Activated naive CD4-positive, alpha-beta T cell treated with anti-CD3 and anti-CD28 coated beads for 36 hours (primary cell): Measurements from ENCODE around the gene HIPK3. TPM values are rescaled to one million over a fixed set of nuclear protein-coding genes. Genes with fewer than 3 reads are reported as not detected.

ENCODE experiments used
- CTCF ChIA-PET: fragments of 350-600 bp; sonication (Branson Sonifier 250); formaldehyde crosslinking; loops from one replicate; lab custom pipeline; 2021; ENCODE audit warnings: antibody characterized with exemption; lab: Charles Lee
- DNase-seq: peaks from one replicate; pipeline ENCODE4 v3.0.0-alpha.2; 2020
- H3K27ac Mint-ChIP-seq: one replicate; pipeline ENCODE4 v1.8.0; 2021; ENCODE audit warnings: mild to moderate bottlenecking, mixed read lengths
- H3K27me3 Mint-ChIP-seq: one replicate; pipeline ENCODE4 v1.8.0; 2021; ENCODE audit warnings: low read depth, mixed read lengths
- H3K36me3 Mint-ChIP-seq: one replicate; pipeline ENCODE4 v1.8.0; 2021; ENCODE audit warnings: low read depth, mixed read lengths
- H3K4me1 Mint-ChIP-seq: one replicate; pipeline ENCODE4 v1.8.0; 2021; ENCODE audit warnings: low read depth, mixed read lengths
- H3K4me3 Mint-ChIP-seq: one replicate; pipeline ENCODE4 v1.8.0; 2021; ENCODE audit warnings: mild to moderate bottlenecking, moderate library complexity, mixed read lengths
- H3K9me3 Mint-ChIP-seq: one replicate; pipeline ENCODE4 v1.8.0; 2021; ENCODE audit warnings: mixed read lengths
- intact Hi-C: fragments of 100-400 bp; cut with micrococcal nuclease; formaldehyde crosslinking; loops from one replicate; pipeline ENCODE4 v1.15.1; 2023
- total RNA-seq, 2 experiments: library from RNA; stranded (reverse); gene quantifications; one replicate each; pipeline ENCODE4 v1.2.3, GENCODE V29; 2021

The HIPK3 gene
- total RNA-seq, 2 experiments from 2014 or later, result 23.9 to 24.0 TPM

DNA sequence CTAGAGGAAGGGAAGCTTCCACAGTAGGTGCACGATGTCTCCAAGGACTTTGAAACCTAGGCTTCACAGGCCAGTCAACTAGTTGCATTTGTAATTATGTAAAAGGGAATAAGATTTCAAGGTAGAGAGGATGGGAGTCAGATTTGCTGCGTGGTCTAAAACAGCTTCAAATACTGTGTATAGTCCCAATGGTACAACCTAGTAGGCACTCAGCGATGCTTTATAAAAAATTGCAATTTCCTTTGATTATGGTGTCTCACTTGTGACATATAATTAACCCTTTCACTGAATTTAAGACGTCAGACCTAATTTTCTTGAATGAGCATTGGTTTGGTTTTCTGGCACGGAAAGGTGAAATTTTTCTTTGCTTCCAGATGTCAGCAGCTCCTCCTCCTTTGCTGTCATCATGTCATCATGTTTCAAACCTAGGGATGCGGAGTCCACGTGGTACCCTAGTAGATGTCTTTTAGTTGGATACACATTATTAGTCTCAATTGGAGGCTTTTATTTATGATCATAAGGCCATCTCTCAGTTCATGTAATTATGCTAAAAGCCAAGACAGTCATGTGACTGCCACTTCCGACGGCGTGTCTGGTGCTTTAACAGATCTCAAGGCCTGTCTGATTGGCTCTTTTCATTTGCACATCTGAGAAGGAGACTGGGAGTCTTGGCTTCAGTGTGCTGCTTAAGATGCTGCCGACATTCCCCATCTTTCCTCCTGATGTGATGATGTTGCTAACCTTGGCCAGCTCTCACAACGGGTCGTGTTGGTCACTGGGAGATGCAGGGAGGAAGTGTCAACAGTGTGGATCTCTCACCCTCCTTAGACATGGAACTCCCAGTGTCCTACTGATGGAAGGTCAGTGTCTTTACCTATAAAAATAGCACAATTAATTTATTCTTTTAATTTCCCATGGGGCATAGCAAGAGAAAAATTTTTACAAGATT is 134.0 kb downstream of the HIPK3 start:
- CTCF ChIA-PET, result interaction anchor here (1.1 kb wide), 1 partner anchor 439 kb away, joined by 3 read pairs; no protein-coding TSS in a partner anchor
- Mint-ChIP-seq H3K27ac (no peak overlapping the region), H3K4me3 (no peak overlapping the region), H3K9me3 (no peaks in the 10 kb centered on the region), H3K27me3 (peaks cover 4% of the 10 kb centered on the region), H3K36me3 (no peaks in the 10 kb centered on the region), H3K4me1 (no peaks in the 10 kb centered on the region)
- no peak for DNase-seq
- intact Hi-C loops, result no loop called here

DNA sequence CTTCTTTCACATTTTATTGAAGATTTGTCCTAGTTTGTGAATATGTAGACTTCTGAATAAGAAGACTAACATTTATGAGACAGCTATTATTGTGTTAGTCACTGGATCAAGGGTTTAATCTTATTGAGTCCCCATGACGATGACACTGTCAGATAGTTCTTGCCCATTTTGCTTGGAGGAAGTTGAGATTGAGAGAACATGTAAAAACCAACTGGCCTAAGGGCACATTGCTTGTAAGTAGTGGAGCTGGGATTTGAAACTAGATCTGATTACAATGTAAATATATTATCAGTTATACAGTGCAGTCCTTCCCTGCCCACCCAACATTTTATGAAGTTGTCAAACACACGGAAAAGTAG is 134.7 kb downstream of the HIPK3 start:
- Mint-ChIP-seq H3K27me3 (peaks cover 6% of the 10 kb centered on the region), H3K9me3 (no peaks in the 10 kb centered on the region)

DNA sequence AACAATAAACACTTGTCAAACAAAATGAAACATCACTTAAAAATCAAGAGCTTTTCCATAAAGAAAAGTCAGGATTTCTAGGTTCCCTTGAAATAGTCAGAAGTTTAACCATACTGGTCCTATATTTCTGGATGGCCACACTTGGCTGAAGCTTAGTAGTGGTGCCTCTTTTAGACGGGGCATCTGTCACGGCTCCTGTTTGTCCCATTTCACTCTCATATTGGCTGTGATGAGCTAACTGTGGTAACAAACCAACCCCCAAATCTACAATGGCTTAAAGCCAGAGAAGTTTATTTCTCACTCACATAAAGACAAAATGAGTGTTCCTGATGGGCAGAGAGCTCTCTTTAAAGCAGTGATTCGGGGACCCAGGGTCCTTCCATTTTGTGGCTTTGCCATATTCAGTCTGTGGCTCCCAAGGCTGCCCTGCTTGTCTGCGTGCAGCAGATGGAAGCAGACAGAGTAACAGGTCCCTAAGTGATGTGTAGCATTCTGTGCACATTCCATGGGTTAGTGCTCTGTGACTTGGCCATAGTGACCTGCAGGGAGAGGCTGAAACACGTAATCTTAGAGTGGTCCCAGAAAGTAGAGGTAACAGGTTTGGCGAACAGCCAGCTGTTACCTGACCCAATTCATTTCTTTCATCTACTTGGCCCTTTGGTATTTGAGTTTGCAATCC is 137.4 kb downstream of the HIPK3 start:
- Mint-ChIP-seq H3K36me3 (no peaks in the 10 kb centered on the region), H3K9me3 (no peaks in the 10 kb centered on the region), H3K4me3 (no peak overlapping the region), H3K27ac (no peak overlapping the region), H3K27me3 (peaks cover 4% of the 10 kb centered on the region), H3K4me1 (no peaks in the 10 kb centered on the region)
- no peak for DNase-seq
- intact Hi-C loops, result no loop called here
- CTCF ChIA-PET, result no interaction called here

More for the DNA sequence above, 134.7 kb downstream of the HIPK3 start:
- H3K36me3 Mint-ChIP-seq, result no peaks in the 10 kb centered on the region
- no peak overlapping the region for H3K4me3 Mint-ChIP-seq
- H3K4me1 Mint-ChIP-seq, result no peaks in the 10 kb centered on the region
- no peak for DNase-seq
- intact Hi-C loops, result no loop called here
- CTCF ChIA-PET, result no interaction called here
- H3K27ac Mint-ChIP-seq, result no peak overlapping the region

DNA sequence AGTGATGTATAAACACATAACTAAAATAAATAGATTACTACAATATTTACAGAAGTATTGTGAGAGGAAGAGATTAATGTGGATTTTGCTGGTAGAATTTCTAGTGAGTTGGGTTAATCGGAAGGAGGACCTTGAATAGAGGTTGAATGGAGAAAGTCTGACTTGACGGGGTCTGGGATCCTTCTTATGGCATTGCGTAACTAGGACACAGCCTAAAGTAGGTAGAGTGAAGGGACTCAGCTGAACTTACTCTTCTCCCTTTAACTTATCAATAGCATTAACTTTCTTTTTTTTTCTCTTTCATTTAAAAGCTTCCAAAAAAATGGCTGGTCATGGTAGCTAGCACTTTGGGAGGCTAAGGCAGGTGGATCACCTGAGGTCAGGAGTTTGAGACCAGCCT is 139.2 kb downstream of the HIPK3 start:
- Mint-ChIP-seq H3K9me3 (no peaks in the 10 kb centered on the region), H3K27me3 (peaks cover 4% of the 10 kb centered on the region), H3K36me3 (no peaks in the 10 kb centered on the region), H3K27ac (no peak overlapping the region), H3K4me3 (no peak overlapping the region), H3K4me1 (no peaks in the 10 kb centered on the region)
- CTCF ChIA-PET, result no interaction called here
- intact Hi-C loops, result no loop called here
- no peak for DNase-seq

DNA sequence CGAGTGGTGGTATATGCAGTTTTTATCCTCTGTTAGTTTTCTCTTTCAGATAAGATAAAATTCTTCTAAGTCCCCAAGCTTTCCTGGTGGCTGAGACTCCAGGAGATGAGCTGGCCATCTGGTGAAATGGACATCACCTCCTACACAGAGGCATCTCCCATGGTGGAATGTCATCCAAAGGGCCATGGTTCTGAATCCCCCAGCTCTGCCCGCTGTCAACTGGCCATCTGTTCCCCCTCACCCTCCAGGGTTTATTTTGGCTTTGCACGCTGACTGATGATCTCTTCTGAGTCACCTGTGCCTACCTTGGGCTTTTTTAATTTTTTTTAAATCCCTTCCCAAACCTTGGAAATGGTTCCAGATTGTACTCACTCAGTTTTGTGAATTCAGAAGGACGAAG is 142.2 kb downstream of the HIPK3 start:
- no peaks in the 10 kb centered on the region for H3K4me1 Mint-ChIP-seq
- no peaks in the 10 kb centered on the region for H3K36me3 Mint-ChIP-seq
- H3K27me3 Mint-ChIP-seq, result peaks cover 12% of the 10 kb centered on the region
- CTCF ChIA-PET, result no interaction called here
- H3K4me3 Mint-ChIP-seq, result no peak overlapping the region
- intact Hi-C loops, result no loop called here
- DNase-seq, result no peak
- no peak overlapping the region for H3K27ac Mint-ChIP-seq
- H3K9me3 Mint-ChIP-seq, result no peaks in the 10 kb centered on the region

DNA sequence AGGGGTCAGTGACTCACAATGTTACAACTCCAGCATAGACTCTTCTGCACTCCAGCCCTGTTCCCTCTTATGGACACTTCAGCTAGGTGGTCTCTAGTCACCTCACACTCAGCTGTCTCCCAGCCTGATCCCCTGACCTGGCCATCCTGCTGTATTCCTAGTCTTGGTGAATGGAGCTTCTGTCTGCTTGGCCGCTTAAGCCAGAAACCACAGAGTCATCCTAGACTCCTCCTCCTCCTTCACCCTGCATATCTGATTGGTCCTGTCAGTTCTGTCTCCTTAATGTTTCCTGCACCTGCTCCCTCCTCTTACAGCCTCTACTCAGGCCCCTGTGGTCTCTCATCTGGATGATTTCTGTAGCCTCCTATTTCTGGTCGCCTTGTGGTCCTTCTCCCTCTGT is 144.9 kb downstream of the HIPK3 start:
- H3K9me3 Mint-ChIP-seq, result no peaks in the 10 kb centered on the region
- H3K27ac Mint-ChIP-seq, result no peak overlapping the region
- H3K4me3 Mint-ChIP-seq, result no peak overlapping the region
- H3K27me3 Mint-ChIP-seq, result peaks cover 10% of the 10 kb centered on the region
- no peak for DNase-seq
- intact Hi-C loops, result no loop called here
- H3K4me1 Mint-ChIP-seq, result no peaks in the 10 kb centered on the region
- CTCF ChIA-PET, result no interaction called here
- no peaks in the 10 kb centered on the region for H3K36me3 Mint-ChIP-seq

DNA sequence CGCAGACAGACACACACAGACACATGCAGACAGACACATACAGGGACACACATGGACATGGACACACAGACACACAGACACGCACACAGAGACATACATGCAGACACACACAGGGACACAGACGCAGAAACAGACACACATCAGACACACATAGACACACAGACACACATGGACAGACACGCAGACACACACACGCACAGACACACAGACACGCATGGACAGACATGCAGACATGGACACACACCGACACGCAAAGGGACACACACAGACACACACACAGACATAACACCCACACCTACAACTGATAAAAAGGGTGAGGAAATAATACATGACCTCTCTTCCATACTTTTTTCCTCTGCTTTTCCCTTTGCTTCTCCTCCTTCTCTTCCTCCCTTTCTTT is 146.2 kb downstream of the HIPK3 start:
- intact Hi-C loops, result no loop called here
- Mint-ChIP-seq H3K4me3 (no peak overlapping the region), H3K36me3 (no peaks in the 10 kb centered on the region), H3K4me1 (no peaks in the 10 kb centered on the region), H3K9me3 (no peaks in the 10 kb centered on the region), H3K27me3 (peaks cover 10% of the 10 kb centered on the region), H3K27ac (no peak overlapping the region)
- no peak for DNase-seq
- CTCF ChIA-PET, result no interaction called here

DNA sequence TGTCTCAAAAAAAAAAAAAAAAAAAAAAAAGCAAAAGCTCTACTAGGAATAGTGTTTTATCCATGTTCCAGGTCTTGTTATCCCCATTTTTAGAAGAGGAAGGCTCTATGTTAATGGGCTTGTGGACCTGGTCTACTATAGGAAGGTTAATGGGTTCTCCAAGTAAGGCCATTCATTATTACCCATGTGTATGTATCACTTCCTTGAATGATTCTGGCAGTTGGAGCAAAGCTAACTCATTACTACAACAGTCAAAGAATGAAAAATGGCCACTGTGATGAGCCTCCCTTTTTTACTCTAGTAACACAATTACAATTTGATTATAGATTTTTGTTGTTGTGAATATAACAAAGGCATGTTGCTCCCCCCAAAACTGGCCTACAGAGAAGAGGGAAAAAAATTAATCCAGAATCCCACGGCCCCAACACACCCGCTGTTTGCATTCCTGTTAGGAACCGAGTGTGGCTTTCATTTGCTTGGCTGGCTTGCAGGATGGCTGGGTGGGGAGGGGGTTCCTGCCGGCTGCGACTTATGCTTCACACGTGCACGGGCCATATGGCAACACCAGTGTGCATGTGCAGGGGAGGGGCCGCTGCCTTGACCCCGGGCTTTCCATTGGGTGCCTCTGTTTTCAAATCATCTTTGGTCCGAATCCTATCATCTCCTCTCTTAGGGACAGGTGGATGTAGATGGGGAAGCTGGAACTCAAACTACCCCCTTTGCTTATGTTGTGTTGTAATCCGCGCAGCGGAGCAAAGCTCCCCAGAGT is 148.8 kb downstream of the HIPK3 start:
- no peaks in the 10 kb centered on the region for H3K9me3 Mint-ChIP-seq
- H3K36me3 Mint-ChIP-seq, result no peaks in the 10 kb centered on the region
- intact Hi-C loops, result no loop called here
- peaks cover 10% of the 10 kb centered on the region for H3K27me3 Mint-ChIP-seq
- no peak for DNase-seq
- CTCF ChIA-PET, result interaction anchor here (1.0 kb wide), 1 partner anchor 44 kb away, joined by 3 read pairs; no protein-coding TSS in a partner anchor
- no peak overlapping the region for H3K4me3 Mint-ChIP-seq
- no peaks in the 10 kb centered on the region for H3K4me1 Mint-ChIP-seq
- no peak overlapping the region for H3K27ac Mint-ChIP-seq

Other genes starting within 250 kb of the HIPK3 start
- gene DEPDC7, start 241.5 kb upstream of the HIPK3 start, total RNA-seq, result 1 to 10 TPM; 2.2 to 2.5 TPM
- gene TCP11L1, start 217.8 kb upstream of the HIPK3 start, total RNA-seq, result 1 to 10 TPM; 4.8 to 5.7 TPM
- gene CSTF3, start 95.9 kb upstream of the HIPK3 start, total RNA-seq, result 10 to 100 TPM; 26.5 to 27.3 TPM
- gene KIAA1549L, start 118.7 kb downstream of the HIPK3 start, total RNA-seq, result not detected